Colonic mucosa (tissue), 4 donors: ENCODE results near the gene MIXL1. TPM values are rescaled to one million over a fixed set of nuclear protein-coding genes. Genes with fewer than 3 reads are reported as not detected.

ENCODE experiments used
- DNase-seq: peaks from one replicate; pipeline ENCODE4 v3.0.0-alpha.2; 2020
- H3K27ac ChIP-seq: fragments of 200-600 bp; one replicate; pipeline ENCODE4 v1.8.0; 2021
- H3K27me3 ChIP-seq: fragments of 200-600 bp; one replicate; pipeline ENCODE4 v1.8.0; 2021
- H3K36me3 ChIP-seq: fragments of 200-600 bp; one replicate; pipeline ENCODE4 v1.8.0; 2021
- H3K4me1 ChIP-seq: fragments of 200-600 bp; one replicate; pipeline ENCODE4 v1.8.0; 2021; ENCODE audit warnings: mild to moderate bottlenecking
- H3K4me3 ChIP-seq: fragments of 200-600 bp; one replicate; pipeline ENCODE4 v1.8.0; 2021
- H3K9ac ChIP-seq, 2 donors: one replicate each; pipeline ENCODE4 v1.7.0; 2013; ENCODE audit warnings: control low read depth in 2 of 2, low read depth in 2 of 2, low read length in 2 of 2
- H3K9me3 ChIP-seq: fragments of 200-600 bp; one replicate; pipeline ENCODE4 v1.8.0; 2021
- intact Hi-C: fragments of 100-400 bp; cut with DNase I; formaldehyde crosslinking; loops from one replicate; pipeline ENCODE4 v1.14.1; 2022
- total RNA-seq, 2 donors: library from RNA; stranded (reverse); fragmentation: NEBNext Ultra II Directional in 1 of 2; extraction: Animal tissue kit (Norgen Biotek cat#: 25700) in 1 of 2; gene quantifications; one replicate each; pipeline ENCODE4 v1.2.1, GENCODE V29; 2021
- TF ChIP-seq, protein P1 (sequence below): fragments of 200-600 bp; IDR thresholded peaks from one replicate; pipeline ENCODE4 v1.8.0; 2022; ENCODE audit warnings: antibody characterized with exemption, mild to moderate bottlenecking
- donor health status: healthy.
- donor health status: DM: no; HTN: no; CAD: no.
- donor health status: DM: no; HTN: no; CAD: no.

Gene MIXL1
- total RNA-seq, 2 donors from 2014 or later = not detected

DNA sequence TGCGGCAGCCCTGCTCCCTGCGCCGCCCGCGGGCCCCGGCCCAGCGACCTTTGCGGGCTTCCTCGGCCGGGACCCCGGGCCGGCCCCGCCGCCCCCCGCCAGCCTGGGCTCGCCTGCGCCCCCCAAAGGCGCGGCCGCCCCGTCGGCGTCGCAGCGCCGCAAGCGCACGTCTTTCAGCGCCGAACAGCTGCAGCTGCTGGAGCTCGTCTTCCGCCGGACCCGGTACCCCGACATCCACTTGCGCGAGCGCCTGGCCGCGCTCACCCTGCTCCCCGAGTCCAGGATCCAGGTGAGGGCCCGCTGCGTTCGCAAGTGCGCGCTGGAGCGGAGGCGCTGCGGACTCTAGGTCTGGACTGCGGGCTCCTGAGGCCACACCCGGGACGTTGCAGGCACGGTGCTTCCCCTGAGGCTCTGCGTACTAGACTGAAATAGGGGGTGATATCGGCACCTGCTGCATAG is 351 bp downstream of the MIXL1 start:
- peaks cover 4% of the 10 kb centered on the region for H3K27me3 ChIP-seq
- DNase-seq = peak; percentile 26
- TF ChIP-seq, protein P1, sequence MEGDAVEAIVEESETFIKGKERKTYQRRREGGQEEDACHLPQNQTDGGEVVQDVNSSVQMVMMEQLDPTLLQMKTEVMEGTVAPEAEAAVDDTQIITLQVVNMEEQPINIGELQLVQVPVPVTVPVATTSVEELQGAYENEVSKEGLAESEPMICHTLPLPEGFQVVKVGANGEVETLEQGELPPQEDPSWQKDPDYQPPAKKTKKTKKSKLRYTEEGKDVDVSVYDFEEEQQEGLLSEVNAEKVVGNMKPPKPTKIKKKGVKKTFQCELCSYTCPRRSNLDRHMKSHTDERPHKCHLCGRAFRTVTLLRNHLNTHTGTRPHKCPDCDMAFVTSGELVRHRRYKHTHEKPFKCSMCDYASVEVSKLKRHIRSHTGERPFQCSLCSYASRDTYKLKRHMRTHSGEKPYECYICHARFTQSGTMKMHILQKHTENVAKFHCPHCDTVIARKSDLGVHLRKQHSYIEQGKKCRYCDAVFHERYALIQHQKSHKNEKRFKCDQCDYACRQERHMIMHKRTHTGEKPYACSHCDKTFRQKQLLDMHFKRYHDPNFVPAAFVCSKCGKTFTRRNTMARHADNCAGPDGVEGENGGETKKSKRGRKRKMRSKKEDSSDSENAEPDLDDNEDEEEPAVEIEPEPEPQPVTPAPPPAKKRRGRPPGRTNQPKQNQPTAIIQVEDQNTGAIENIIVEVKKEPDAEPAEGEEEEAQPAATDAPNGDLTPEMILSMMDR = no peak
- peak overlapping the region; percentile 1 to 40 for H3K9ac ChIP-seq
- peak overlapping the region; percentile 35 for H3K4me3 ChIP-seq
- intact Hi-C loops = no loop called here
- no peaks in the 10 kb centered on the region for H3K4me1 ChIP-seq
- H3K36me3 ChIP-seq = no peaks in the 10 kb centered on the region
- H3K27ac ChIP-seq = no peak overlapping the region
- H3K9me3 ChIP-seq = no peaks in the 10 kb centered on the region

- TF ChIP-seq, protein P1 = no peak
- Histone ChIP-seq H3K4me1 (no peaks in the 10 kb centered on the region), H3K27me3 (peaks cover 4% of the 10 kb centered on the region), H3K36me3 (no peaks in the 10 kb centered on the region), H3K4me3 (no peak overlapping the region), H3K9ac (no peak overlapping the region), H3K9me3 (no peaks in the 10 kb centered on the region), H3K27ac (no peak overlapping the region)
- DNase-seq = no peak
- intact Hi-C loops = no loop called here
Measured at GRCh38 chr1:226226601-226227000, 3.1 kb downstream of the MIXL1 start.

DNA sequence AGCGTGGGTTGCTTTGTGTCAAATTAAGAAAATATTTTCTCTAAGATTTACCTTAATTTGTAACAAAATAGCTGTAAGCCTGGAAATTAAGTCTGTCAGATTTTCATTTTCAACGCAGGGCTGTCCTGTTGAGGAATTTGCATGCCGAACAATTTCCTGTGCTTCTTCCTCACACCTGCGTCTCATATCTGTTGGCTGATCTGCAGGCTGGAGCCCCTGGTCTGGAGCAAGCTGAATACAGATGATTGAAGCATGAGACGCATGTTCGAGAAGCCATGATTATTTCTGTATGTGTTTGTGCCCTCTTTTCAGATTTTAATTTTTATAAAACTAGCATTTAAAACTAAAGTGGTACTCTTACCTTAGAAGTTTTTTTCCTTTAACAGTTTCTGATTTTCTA is 9.8 kb downstream of the MIXL1 start:
- Histone ChIP-seq H3K9ac (no peak overlapping the region), H3K27ac (no peak overlapping the region), H3K36me3 (no peaks in the 10 kb centered on the region), H3K4me1 (no peaks in the 10 kb centered on the region), H3K27me3 (no peaks in the 10 kb centered on the region), H3K9me3 (no peaks in the 10 kb centered on the region), H3K4me3 (no peak overlapping the region)
- intact Hi-C loops = no loop called here
- DNase-seq = no peak
- TF ChIP-seq, protein P1 = no peak

- no peaks in the 10 kb centered on the region for H3K36me3 ChIP-seq
- no peaks in the 10 kb centered on the region for H3K27me3 ChIP-seq
- no peak overlapping the region for H3K27ac ChIP-seq
- H3K9me3 ChIP-seq = no peaks in the 10 kb centered on the region
- DNase-seq = no peak
- intact Hi-C loops = no loop called here
- H3K9ac ChIP-seq = no peak overlapping the region
- no peak overlapping the region for H3K4me3 ChIP-seq
- H3K4me1 ChIP-seq = no peaks in the 10 kb centered on the region
- TF ChIP-seq, protein P1 = no peak
Measured at GRCh38 chr1:226233806-226234205, 10.3 kb downstream of the MIXL1 start.

GRCh38 chr1:226236826-226237225 is 13.4 kb downstream of the MIXL1 start:
- no peak for DNase-seq
- Histone ChIP-seq H3K9me3 (no peaks in the 10 kb centered on the region), H3K9ac (no peak overlapping the region), H3K36me3 (no peaks in the 10 kb centered on the region), H3K4me1 (no peaks in the 10 kb centered on the region), H3K27me3 (no peaks in the 10 kb centered on the region), H3K4me3 (no peak overlapping the region), H3K27ac (no peak overlapping the region)
- intact Hi-C loops = no loop called here
- TF ChIP-seq, protein P1 = no peak

- no peaks in the 10 kb centered on the region for H3K36me3 ChIP-seq
- no peaks in the 10 kb centered on the region for H3K27me3 ChIP-seq
- no peak for DNase-seq
- no peaks in the 10 kb centered on the region for H3K4me1 ChIP-seq
- intact Hi-C loops = no loop called here
- H3K4me3 ChIP-seq = no peak overlapping the region
- no peak overlapping the region for H3K27ac ChIP-seq
- TF ChIP-seq, protein P1 = no peak
- no peak overlapping the region for H3K9ac ChIP-seq
- no peaks in the 10 kb centered on the region for H3K9me3 ChIP-seq
Measured at GRCh38 chr1:226239421-226239820, 16.0 kb downstream of the MIXL1 start.
